K562 (cell line): ENCODE results near the gene IFI30. TPM values are rescaled to one million over a fixed set of nuclear protein-coding genes. Genes with fewer than 3 reads are reported as not detected.

Experiments used
- CBX5 ChIP-seq: IDR thresholded peaks from 2 replicates; pipeline ENCODE4 v1.6.1; 2014; ENCODE audit warnings: low read depth, borderline replicate concordance
- CREBBP ChIP-seq: IDR thresholded peaks from one replicate; pipeline ENCODE4 v1.6.1; 2012; ENCODE audit warnings: low read depth, mild to moderate bottlenecking, control low read depth, inconsistent platforms, low read length
- FOXA1 ChIP-seq: fragments of 450-650 bp; IDR thresholded peaks from 2 replicates; pipeline ENCODE4 v1.6.1; 2016; ENCODE audit warnings: mild to moderate bottlenecking, borderline replicate concordance
- FUS ChIP-seq: fragments of 200-400 bp; formaldehyde crosslinking; optimal IDR thresholded peaks from 2 replicates; pipeline ENCODE3; 2017; ENCODE audit warnings: low read depth, low read length
- GTF2A2 ChIP-seq: IDR thresholded peaks from 2 replicates; pipeline ENCODE4 v1.6.1; 2016; ENCODE audit warnings: mild to moderate bottlenecking, missing genetic modification characterization, missing compliant biosample characterization
- HDAC8 ChIP-seq: fragments of 450-650 bp; IDR thresholded peaks from 2 replicates; pipeline ENCODE4 v1.6.1; 2016; ENCODE audit warnings: mild to moderate bottlenecking, missing genetic modification characterization, moderate library complexity, missing compliant biosample characterization
- JUNB ChIP-seq: fragments of 450-650 bp; formaldehyde crosslinking; conservative IDR thresholded peaks from 2 replicates; pipeline ENCODE4 v1.4.0; 2020; ENCODE audit warnings: mild to moderate bottlenecking
- MEIS2 ChIP-seq: fragments of 450-650 bp; IDR thresholded peaks from 2 replicates; pipeline ENCODE4 v1.6.1; 2014; ENCODE audit warnings: mild to moderate bottlenecking; ENCODE audit not compliant: partially characterized antibody
- NBN ChIP-seq: fragments of 450-650 bp; IDR thresholded peaks from 2 replicates; pipeline ENCODE4 v1.6.1; 2016; ENCODE audit warnings: low read depth, mild to moderate bottlenecking
- NFRKB ChIP-seq: fragments of 450-650 bp; IDR thresholded peaks from 2 replicates; pipeline ENCODE4 v1.6.1; 2016; ENCODE audit warnings: low read depth
- PCBP1 ChIP-seq: fragments of 200-400 bp; formaldehyde crosslinking; IDR thresholded peaks from 2 replicates; pipeline ENCODE4 v1.6.1; 2018; ENCODE audit warnings: mild to moderate bottlenecking, low read depth, low read length; ENCODE audit not compliant: poor library complexity, severe bottlenecking
- RAD51 ChIP-seq: fragments of 450-650 bp; IDR thresholded peaks from 2 replicates; pipeline ENCODE4 v1.7.1; 2016; ENCODE audit warnings: low read depth, mild to moderate bottlenecking, borderline replicate concordance
- RHOXF2B ChIP-seq: fragments of 250-450 bp; sonication (Bioruptor Pico); conservative IDR thresholded peaks from 2 replicates; pipeline ENCODE4 v1.5.1; 2021
- SIX5 ChIP-seq, 2 experiments: IDR thresholded peaks; 2 replicates each; pipeline ENCODE4 v1.6.1; 2011; ENCODE audit warnings: low read length in 2 of 2, borderline replicate concordance in 1 of 2, low read depth in 1 of 2, mild to moderate bottlenecking in 1 of 2, moderate library complexity in 1 of 2; ENCODE audit not compliant: insufficient read depth in 1 of 2
- SMAD3 ChIP-seq: fragments of 450-650 bp; formaldehyde crosslinking; conservative IDR thresholded peaks from 2 replicates; pipeline ENCODE4 v1.4.0; 2020; ENCODE audit warnings: mild to moderate bottlenecking
- SREBF1 ChIP-seq: fragments of 150-350 bp; IDR thresholded peaks from 2 replicates; pipeline ENCODE4 v1.6.1; 2014; ENCODE audit warnings: antibody characterized with exemption, low read depth, low read length, borderline replicate concordance
- TAL1 ChIP-seq: fragments of 450-650 bp; IDR thresholded peaks from 2 replicates; pipeline ENCODE4 v1.6.1; 2016; ENCODE audit warnings: mild to moderate bottlenecking
- TBL1XR1 ChIP-seq, 2 experiments: IDR thresholded peaks; 2 replicates each; pipeline ENCODE4 v1.6.1; 2012; ENCODE audit warnings: improper control_type of control experiment in 2 of 2, low read length in 2 of 2, mild to moderate bottlenecking in 1 of 2
- ZFP1 ChIP-seq: fragments of 450-650 bp; formaldehyde crosslinking; IDR thresholded peaks from 2 replicates; pipeline ENCODE4 v1.4.0; 2020; ENCODE audit warnings: mild to moderate bottlenecking, mixed read lengths
- ZNF184 ChIP-seq: sonication (generic); formaldehyde crosslinking; IDR thresholded peaks from 2 replicates; pipeline ENCODE4 v1.5.0; 2020; ENCODE audit warnings: missing genetic modification reagents
- ZSCAN32 ChIP-seq: fragments of 450-650 bp; formaldehyde crosslinking; IDR thresholded peaks from 2 replicates; pipeline ENCODE4 v1.4.0; 2020; ENCODE audit warnings: mild to moderate bottlenecking, moderate library complexity
- polyA plus RNA-seq, 8 experiments: library from polyadenylated mRNA; depleted of rRNA in 4 of 8; stranded (reverse) in 5 of 8; unstranded in 3 of 8; fragments of >200 nt; fragmentation: Nextera tagmentation in 2 of 8; fragmentation: Illumina TruSeq in 1 of 8; extraction: Ambion mirVana in 2 of 8; extraction: Trizol in 1 of 8; gene quantifications; 2 replicates each; pipeline versions ENCODE4 v1.2.1 to v1.2.3, GENCODE V29; 2011 to 2014; ENCODE audit warnings: inconsistent platforms in 1 of 8, missing spikeins in 1 of 8
- total RNA-seq, 7 experiments: library from RNA; depleted of rRNA in 6 of 7; stranded (reverse); fragments of >200 nt in 6 of 7; fragmentation: Illumina TruSeq in 2 of 7; extraction: Trizol in 2 of 7; gene quantifications; 2 replicates each; pipeline versions ENCODE4 v1.2.1 to v1.2.3, GENCODE V29; 2011 to 2021; ENCODE audit warnings: low replicate concordance in 1 of 7
- TF ChIP-seq, protein P1 (sequence below): fragments of 250-450 bp; sonication (Bioruptor Pico); IDR thresholded peaks from 2 replicates; pipeline ENCODE4 v1.4.0; 2020; ENCODE audit warnings: mild to moderate bottlenecking, moderate library complexity, borderline replicate concordance
- TF ChIP-seq, protein P2 (sequence below): fragments of 250-450 bp; sonication (Bioruptor Pico); IDR thresholded peaks from 2 replicates; pipeline ENCODE4 v1.5.0; 2021
- TF ChIP-seq, protein P3 (sequence below): sonication (generic); formaldehyde crosslinking; IDR thresholded peaks from 2 replicates; pipeline ENCODE4 v1.8.1; 2023; ENCODE audit warnings: mild to moderate bottlenecking, missing genetic modification reagents

The IFI30 gene
- total and polyA plus RNA-seq, 9 of the 15 experiments (the other 6 are each of a cell fraction or from before 2014, with no cell fraction given) = 63.7 to 430 (median 109) TPM

DNA sequence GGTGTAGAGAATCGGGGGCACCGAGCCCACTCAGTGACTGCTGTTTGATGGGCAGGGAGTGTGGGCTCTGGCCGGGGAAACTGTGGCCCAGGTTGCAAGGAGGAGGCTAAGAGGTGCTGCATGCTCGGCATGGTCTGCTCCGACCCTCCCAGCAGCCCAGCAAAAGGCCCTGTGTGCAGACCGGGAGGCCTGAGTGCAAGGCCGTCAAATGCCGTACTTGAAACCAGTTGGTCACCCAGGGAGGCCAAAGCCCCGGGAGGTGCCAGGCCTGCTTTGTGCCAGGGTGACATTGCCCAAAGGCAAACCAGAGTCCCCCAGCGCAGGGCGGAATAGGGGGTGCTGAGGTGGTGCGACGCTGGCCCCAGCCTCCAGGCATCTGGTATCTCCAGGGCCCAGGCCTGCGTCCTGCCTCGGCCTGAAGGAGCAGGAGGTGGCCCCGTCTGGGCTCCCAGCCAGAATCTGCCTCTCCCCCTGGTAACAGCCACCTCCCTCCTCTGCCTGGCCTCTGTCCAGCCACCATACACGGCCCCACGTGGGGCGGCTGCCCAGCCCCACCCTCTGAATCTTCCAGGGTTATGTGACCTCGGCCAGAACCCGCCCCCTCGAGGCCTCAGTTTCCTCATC, 16.7 kb upstream of the IFI30 start (continued):
- TF ChIP-seq SREBF1 (no peak), FUS (no peak), CREBBP (no peak), NFRKB (no peak), JUNB (no peak), PCBP1 (no peak), GTF2A2 (tag) (no peak), TBL1XR1 (IDR thresholded peaks at IDR 0.05; ENCODE audit: low read length in 2 of 2) (peak in 1 of 2 experiments; percentile 36; a peak in 1 of 4 replicates), ZFP1 (CRISPR knock-in tag) (no peak), RHOXF2B (CRISPR knock-in tag) (no peak), NBN (peak; percentile 82), HDAC8 (tag) (0 out of 2 replicates have a peak, but pooled peaks have one; percentile 22), ZSCAN32 (CRISPR knock-in tag) (no peak), CBX5 (no peak), SIX5 (IDR thresholded peaks at IDR 0.05; ENCODE audit: borderline replicate concordance in 1 of 2, insufficient read depth in 1 of 2, low read depth in 1 of 2, low read length in 2 of 2) (no peak), ZNF184 (CRISPR knock-in tag) (no peak), MEIS2 (no peak), TAL1 (peak; percentile 79), SMAD3 (CRISPR knock-in tag) (no peak), FOXA1 (no peak), RAD51 (peak; percentile 83)
- TF ChIP-seq, protein P1, sequence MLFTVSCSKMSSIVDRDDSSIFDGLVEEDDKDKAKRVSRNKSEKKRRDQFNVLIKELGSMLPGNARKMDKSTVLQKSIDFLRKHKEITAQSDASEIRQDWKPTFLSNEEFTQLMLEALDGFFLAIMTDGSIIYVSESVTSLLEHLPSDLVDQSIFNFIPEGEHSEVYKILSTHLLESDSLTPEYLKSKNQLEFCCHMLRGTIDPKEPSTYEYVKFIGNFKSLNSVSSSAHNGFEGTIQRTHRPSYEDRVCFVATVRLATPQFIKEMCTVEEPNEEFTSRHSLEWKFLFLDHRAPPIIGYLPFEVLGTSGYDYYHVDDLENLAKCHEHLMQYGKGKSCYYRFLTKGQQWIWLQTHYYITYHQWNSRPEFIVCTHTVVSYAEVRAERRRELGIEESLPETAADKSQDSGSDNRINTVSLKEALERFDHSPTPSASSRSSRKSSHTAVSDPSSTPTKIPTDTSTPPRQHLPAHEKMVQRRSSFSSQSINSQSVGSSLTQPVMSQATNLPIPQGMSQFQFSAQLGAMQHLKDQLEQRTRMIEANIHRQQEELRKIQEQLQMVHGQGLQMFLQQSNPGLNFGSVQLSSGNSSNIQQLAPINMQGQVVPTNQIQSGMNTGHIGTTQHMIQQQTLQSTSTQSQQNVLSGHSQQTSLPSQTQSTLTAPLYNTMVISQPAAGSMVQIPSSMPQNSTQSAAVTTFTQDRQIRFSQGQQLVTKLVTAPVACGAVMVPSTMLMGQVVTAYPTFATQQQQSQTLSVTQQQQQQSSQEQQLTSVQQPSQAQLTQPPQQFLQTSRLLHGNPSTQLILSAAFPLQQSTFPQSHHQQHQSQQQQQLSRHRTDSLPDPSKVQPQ (CRISPR knock-in tag) = no peak
- TF ChIP-seq, protein P2, sequence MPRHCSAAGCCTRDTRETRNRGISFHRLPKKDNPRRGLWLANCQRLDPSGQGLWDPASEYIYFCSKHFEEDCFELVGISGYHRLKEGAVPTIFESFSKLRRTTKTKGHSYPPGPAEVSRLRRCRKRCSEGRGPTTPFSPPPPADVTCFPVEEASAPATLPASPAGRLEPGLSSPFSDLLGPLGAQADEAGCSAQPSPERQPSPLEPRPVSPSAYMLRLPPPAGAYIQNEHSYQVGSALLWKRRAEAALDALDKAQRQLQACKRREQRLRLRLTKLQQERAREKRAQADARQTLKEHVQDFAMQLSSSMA (CRISPR knock-in tag) = no peak
- TF ChIP-seq, protein P3, sequence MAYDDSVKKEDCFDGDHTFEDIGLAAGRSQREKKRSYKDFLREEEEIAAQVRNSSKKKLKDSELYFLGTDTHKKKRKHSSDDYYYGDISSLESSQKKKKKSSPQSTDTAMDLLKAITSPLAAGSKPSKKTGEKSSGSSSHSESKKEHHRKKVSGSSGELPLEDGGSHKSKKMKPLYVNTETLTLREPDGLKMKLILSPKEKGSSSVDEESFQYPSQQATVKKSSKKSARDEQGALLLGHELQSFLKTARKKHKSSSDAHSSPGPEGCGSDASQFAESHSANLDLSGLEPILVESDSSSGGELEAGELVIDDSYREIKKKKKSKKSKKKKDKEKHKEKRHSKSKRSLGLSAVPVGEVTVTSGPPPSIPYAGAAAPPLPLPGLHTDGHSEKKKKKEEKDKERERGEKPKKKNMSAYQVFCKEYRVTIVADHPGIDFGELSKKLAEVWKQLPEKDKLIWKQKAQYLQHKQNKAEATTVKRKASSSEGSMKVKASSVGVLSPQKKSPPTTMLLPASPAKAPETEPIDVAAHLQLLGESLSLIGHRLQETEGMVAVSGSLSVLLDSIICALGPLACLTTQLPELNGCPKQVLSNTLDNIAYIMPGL (CRISPR knock-in tag) = no peak
